Retinal pigment epithelial cell (primary cell): ENCODE measurements around the gene SYT1.

Experiments
- DNase-seq: peaks from one replicate; pipeline ENCODE4 v3.0.0-alpha.2; 2010; ENCODE audit warnings: low read depth
- H3K4me3 ChIP-seq: 2 replicates; pipeline ENCODE4 v1.5.1; 2011; ENCODE audit warnings: mild to moderate bottlenecking, low read length, control low read depth, moderate library complexity
- CTCF ChIP-seq: conservative IDR thresholded peaks from 2 replicates; pipeline ENCODE4 v1.5.1; 2011; ENCODE audit warnings: low read depth, low read length, control low read depth, inconsistent platforms

SYT1 gene

GRCh38 chr12:79300199-79300568, 435.6 kb downstream of the SYT1 start:
- DNase-seq, result no peak
- TF ChIP-seq CTCF, result no peak
- no peak overlapping the region for H3K4me3 ChIP-seq

DNA sequence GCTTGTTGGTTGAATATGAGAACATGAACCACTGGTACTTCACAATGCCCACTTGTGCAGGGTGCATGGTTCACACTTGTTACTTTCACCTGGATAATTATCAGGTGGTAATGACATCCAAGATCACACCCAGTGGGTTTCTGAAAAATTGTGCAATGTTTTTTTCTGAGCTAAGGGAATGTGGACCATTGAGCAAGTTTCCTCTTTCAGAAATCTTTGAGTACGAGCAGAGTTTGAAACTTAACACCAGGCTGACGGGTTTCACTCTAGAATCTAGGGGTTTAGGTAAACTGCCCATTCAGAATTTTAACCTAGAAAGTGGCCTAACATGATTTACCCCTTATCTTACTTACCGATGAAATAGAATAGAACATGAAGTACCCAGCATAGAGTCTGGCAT, 436.6 kb downstream of the SYT1 start:
- DNase-seq, result no peak
- H3K4me3 ChIP-seq, result no peak overlapping the region
- TF ChIP-seq CTCF, result no peak

GRCh38 chr12:79302162-79302814, 437.7 kb downstream of the SYT1 start:
- TF ChIP-seq CTCF, result no peak
- DNase-seq, result peak; percentile 84
- H3K4me3 ChIP-seq, result no peak overlapping the region

DNA sequence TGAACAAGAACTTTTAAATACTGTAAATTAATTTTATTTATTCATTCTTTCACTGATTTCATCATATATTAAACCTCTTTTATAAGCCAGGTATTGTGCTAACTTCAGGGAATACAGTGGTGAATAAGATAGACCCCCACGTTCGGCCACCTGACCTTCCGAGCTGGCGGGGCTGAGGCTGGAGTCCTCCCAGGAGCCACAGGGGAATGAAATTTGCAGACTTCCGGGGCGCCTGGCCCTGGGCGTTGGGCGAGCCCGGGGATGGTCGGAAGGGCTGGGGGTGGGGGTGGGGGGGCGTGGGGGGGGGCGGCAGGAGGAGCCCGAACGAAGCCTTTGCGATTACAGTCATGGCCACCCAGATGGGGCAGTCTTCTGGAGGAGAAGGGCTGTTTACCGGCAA, 442.8 kb downstream of the SYT1 start:
- no peak for DNase-seq
- no peak overlapping the region for H3K4me3 ChIP-seq
- no peak for TF ChIP-seq CTCF

DNA sequence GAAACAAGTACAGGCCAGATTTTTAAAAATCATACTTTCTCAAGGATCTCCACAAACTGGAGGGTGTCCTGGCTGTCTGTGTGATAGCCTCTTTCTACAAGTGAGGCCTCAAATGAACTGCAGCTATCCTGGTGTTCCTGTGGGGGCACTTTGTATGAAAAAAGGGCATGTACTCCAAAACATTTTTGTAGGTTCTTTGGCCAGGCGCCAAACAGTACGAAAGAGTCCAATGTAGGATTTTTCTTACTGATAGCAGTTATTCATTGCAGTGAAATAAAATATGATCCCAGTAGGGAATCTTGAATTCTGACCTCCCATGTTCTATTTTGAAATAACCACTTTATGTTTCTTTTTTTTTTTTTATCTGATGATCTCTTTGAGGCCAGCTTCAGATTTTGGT, 444.5 kb downstream of the SYT1 start:
- no peak for TF ChIP-seq CTCF

GRCh38 chr12:79317179-79317847, 452.7 kb downstream of the SYT1 start:
- H3K4me3 ChIP-seq, result no peak overlapping the region
- DNase-seq, result no peak
- no peak for TF ChIP-seq CTCF

More for the DNA sequence above, 444.5 kb downstream of the SYT1 start:
- DNase-seq, result no peak
- no peak overlapping the region for H3K4me3 ChIP-seq

GRCh38 chr12:79322905-79323304, 458.3 kb downstream of the SYT1 start:
- TF ChIP-seq CTCF, result no peak
- no peak for DNase-seq
- H3K4me3 ChIP-seq, result no peak overlapping the region
